ENCODE measurements around the gene ABTB2. TPM values are rescaled to one million over a fixed set of nuclear protein-coding genes. Genes with fewer than 3 reads are reported as not detected.

The ABTB2 gene
- total RNA-seq, 3 donors from 2014 or later = 7.7 to 9.0 (median 8.6) TPM

DNA sequence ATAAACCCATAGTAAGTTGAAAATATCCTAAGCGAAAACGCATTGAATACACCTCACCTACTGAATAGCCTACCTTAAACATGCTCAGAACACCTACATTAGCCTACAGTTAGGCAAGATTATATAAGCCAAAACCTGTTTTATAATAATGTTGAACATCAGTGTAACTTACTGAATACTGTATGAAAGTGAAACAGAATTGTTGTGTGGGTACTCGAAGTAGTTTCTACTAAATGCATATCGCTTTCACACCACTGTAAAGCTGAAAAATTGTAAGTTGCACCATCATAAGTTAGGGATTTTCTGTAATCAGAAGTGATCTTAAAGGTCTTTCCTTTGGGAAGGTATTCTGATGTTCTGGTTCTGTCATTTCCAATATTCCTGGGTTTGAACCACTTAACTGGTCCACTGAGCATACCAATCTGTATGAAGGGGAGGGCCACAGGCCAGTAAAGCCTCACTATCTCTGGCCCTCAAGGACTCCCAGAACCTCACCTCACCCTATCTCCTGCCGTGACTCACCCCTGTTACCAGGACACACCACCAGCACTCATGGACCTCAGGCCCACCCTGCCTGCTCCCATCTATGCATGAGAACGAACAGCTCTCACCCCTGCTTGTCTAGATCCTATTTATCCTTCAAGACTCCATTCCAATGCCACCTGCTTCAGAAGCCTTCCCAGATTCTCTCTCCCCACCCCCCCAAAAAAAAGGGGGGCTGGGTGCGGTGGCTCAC lies 182.4 kb downstream of the ABTB2 start:
- no peak overlapping the region for H3K4me3 Mint-ChIP-seq
- no peaks in the 10 kb centered on the region for H3K36me3 Mint-ChIP-seq (ENCODE audit: insufficient read depth)
- H3K4me1 Mint-ChIP-seq (ENCODE audit: low read depth) = peaks cover 8% of the 10 kb centered on the region
- no peak for DNase-seq
- no peak for ATAC-seq
- H3K27me3 Mint-ChIP-seq (ENCODE audit: low read depth) = peaks cover 3% of the 10 kb centered on the region
- H3K9me3 Mint-ChIP-seq = no peaks in the 10 kb centered on the region

DNA sequence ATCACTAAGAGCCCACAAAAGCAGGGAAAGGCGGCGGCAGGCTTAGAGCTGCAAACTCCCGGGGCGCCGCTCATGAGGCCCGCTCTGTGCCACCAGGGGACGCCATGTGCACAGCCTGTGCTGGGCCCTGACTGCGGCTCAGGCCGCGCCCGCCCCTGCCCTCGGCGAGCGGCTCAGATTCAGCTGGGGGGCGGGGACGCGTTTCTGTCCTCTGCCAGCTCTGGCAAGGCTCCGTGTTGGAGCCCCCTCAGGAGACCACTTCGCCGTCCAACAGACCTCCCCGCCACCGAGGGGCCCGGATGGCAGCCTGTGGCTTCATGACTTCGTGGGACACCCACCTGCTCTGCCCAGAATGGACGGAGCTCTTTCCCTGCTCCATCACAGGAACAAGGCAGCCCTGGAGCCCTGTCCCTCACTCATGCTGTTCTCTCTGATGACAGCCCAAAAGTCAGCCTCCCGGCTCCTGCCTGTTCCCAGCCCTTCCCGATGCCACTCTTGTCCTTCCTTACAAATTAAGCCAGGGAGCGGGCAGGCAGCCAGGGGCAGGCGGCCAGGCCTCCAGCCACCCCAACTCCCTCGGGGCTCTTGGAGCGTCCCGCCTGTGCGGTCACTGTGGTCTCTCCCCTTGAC lies 183.3 kb downstream of the ABTB2 start:
- Mint-ChIP-seq H3K36me3 (ENCODE audit: insufficient read depth) (no peaks in the 10 kb centered on the region), H3K4me1 (ENCODE audit: low read depth) (peaks cover 8% of the 10 kb centered on the region), H3K9me3 (no peaks in the 10 kb centered on the region), H3K4me3 (peak overlapping the region; percentile 47), H3K27me3 (ENCODE audit: low read depth) (peaks cover 5% of the 10 kb centered on the region)
- DNase-seq (peak; percentile 82), ATAC-seq (peak; percentile 99)

DNA sequence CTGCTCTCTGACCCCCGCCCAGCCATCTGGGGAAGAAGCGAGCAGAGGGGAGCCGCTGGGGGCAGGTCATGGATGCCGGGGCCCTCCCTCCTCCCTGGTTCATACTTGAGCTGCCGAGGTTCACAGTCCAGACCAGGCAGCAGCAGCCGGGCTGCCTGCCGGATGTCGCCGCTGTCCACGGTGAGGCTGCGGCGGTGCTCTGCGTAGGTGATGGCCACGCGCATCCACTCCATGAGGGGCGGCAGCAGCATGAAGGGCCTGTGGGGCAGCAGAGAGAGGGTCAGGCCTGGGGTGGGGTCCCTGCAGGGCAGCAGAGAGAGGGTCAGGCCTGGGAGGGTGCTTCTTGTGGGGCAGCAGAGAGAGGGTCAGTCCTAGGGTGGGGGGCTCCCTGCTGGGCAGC lies 184.8 kb downstream of the ABTB2 start:
- Mint-ChIP-seq H3K36me3 (ENCODE audit: insufficient read depth) (no peaks in the 10 kb centered on the region), H3K9me3 (no peaks in the 10 kb centered on the region), H3K4me3 (no peak overlapping the region), H3K4me1 (ENCODE audit: low read depth) (peaks cover 8% of the 10 kb centered on the region), H3K27me3 (ENCODE audit: low read depth) (peaks cover 5% of the 10 kb centered on the region)
- DNase-seq = no peak
- no peak for ATAC-seq

DNA sequence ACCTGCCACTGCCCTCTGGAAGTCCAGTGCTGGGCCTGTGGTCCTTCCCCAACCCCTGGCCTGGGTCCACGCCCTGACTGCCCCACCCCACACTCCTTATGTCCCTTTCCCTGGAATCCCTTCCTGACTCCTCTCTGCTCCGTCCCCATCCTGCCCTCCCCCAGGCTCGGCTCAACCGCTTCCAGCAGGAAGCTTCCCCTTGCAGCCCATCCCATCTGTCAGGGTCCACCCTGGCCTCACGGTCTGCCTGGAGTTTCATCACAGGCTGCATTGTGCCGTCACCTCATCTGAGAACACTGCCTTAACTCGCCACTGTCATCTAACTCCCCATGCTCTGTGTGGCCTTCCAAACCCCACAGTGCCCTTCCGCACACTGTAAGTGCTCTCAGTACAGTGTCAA lies 188.1 kb downstream of the ABTB2 start:
- Mint-ChIP-seq H3K27me3 (ENCODE audit: low read depth) (peaks cover 3% of the 10 kb centered on the region), H3K4me1 (ENCODE audit: low read depth) (peaks cover 4% of the 10 kb centered on the region), H3K4me3 (no peak overlapping the region), H3K9me3 (no peaks in the 10 kb centered on the region), H3K36me3 (ENCODE audit: insufficient read depth) (no peaks in the 10 kb centered on the region)
- DNase-seq = no peak
- no peak for ATAC-seq

DNA sequence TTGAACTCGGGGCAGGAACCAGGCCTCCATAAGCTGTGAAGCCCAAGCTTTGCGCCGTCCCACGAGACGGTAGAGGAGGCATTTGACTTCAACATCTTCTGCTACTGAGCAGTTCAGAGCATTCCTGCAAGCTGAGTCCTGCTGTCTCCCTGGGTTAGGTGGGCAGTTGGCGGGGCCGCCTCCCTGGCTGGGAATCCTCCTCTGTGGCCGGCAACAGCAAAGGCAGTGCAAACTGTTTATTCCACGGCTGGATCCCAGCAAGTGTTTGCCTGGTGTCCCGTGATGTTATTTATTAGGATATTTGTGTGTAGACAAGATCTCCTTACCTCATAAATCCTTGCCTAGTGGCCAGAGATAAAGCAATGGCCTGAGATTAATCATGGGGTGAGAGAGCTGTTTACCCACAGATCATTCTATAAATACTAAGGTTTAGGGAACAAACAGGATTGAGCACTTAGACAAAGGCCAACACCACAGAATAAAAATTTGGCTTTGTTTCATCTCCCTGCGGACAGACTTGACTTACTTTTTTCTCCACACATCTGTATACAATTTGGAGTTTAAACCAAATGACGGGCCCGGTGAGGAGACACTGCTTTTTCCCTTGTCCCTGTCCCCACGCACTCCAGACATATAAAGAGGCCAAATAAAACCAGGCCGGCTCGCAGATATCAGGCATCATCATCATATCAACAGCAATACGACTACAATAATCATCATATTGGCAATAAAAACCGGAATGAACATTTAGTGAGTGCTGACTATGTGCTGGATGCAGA lies 189.0 kb downstream of the ABTB2 start:
- ATAC-seq = no peak
- H3K9me3 Mint-ChIP-seq = no peaks in the 10 kb centered on the region
- H3K4me1 Mint-ChIP-seq (ENCODE audit: low read depth) = peaks cover 2% of the 10 kb centered on the region
- H3K27me3 Mint-ChIP-seq (ENCODE audit: low read depth) = peaks cover 4% of the 10 kb centered on the region
- no peaks in the 10 kb centered on the region for H3K36me3 Mint-ChIP-seq (ENCODE audit: insufficient read depth)
- DNase-seq = no peak
- H3K4me3 Mint-ChIP-seq = no peak overlapping the region

DNA sequence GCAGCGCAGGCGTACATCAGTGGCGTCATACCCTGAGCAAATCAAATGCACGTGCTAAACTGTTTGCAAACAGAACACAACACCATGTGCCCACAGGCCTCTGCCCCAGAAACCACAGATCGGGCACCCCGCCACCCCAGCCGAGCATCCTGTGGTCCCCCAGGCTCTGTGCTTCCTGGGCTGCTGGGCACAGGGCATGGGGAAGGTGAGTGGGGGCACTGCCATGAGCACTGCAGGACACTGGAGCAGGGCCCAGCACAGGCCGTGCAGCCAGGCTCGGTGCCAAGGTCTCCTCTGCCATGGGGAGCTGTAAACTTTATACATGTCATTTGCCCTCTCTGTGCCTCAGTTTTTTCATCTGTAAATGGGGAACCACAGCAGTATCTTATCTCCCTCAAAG lies 189.8 kb downstream of the ABTB2 start:
- no peak for DNase-seq
- H3K4me1 Mint-ChIP-seq (ENCODE audit: low read depth) = no peaks in the 10 kb centered on the region
- ATAC-seq = no peak
- H3K4me3 Mint-ChIP-seq = no peak overlapping the region
- H3K36me3 Mint-ChIP-seq (ENCODE audit: insufficient read depth) = no peaks in the 10 kb centered on the region
- H3K27me3 Mint-ChIP-seq (ENCODE audit: low read depth) = peaks cover 4% of the 10 kb centered on the region
- no peaks in the 10 kb centered on the region for H3K9me3 Mint-ChIP-seq

DNA sequence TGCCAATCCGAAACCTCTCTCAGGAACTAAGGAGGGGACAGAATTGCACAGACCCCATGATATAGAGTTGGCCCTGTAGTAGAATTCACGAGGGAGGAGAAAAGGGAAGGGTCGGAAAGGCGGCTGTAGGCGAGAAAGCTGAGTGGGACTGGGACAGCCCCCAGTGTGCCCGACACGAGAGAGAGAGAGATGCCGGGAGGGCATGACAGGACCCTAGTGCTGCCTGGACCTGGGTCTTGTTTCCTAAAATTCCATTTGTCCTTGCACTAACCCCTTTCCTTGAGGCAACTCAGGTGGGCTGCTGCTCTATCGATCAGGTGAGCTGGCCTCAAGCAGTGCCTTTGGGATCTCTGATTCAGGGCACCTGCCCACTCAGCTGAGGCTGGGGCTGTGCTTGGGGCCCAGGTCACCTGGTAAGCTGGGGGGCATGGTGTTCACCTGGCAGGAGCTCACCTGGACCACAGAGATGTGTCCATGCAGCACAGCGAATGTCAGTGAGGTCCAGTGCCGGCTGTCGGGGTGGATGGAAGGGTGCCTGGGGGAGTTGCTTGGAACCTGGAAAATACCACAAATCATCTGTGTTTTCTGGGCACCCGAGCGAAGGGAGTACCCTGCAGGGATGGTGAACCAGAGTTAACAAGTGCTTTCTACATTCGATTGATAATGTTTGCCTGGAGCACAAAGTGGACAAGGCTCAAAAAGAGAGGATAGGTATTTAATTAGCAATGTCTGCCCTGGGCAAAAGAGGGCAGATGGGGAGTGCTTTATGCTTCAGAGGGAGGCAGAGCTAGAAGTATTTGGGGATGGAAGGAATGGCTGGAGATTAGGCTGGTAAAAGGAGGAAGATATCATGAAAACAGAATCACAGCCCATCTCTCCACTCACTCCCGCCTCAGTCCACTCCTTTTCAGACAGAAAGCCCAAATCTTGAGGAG lies 190.7 kb downstream of the ABTB2 start:
- no peak overlapping the region for H3K4me3 Mint-ChIP-seq
- H3K9me3 Mint-ChIP-seq = no peaks in the 10 kb centered on the region
- no peaks in the 10 kb centered on the region for H3K36me3 Mint-ChIP-seq (ENCODE audit: insufficient read depth)
- H3K27me3 Mint-ChIP-seq (ENCODE audit: low read depth) = peaks cover 4% of the 10 kb centered on the region
- no peak for DNase-seq
- no peaks in the 10 kb centered on the region for H3K4me1 Mint-ChIP-seq (ENCODE audit: low read depth)
- no peak for ATAC-seq

DNA sequence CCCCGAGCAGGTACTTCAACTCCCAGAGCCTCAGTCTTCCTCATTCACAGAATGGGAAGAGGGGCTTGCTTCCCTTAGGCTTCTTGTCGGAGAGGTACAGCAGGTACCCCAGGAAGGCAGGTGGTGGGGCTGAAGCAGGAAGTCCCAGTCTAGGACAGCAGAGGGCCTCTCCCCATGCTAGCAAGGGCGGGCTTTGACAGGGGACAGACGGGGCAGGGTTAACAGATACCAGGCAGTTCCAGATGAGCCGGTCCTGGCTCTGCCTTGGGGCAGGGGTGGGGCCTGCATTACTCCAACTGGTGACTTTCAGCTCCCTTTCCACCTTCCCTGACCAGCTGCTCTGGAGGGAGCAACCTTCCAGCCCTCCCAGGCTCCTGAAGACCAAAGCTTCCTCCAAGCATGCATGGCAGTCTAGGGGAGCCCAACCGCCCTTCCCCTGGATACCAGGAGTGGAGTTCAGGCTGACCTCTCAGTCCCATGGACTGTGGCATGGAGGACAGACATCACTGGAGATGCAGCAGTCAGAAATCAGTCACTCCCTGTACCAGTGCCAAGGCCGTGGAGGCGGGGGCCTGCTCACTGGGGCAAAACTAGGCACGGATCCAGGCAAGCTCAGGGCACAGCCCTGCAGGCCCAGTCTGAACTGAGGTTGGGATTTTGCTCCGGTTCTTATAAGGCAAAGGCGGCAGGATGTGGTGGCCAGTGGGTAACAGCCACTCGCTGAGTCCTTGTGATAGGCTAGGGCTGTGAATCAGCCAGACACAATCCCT lies 191.8 kb downstream of the ABTB2 start:
- H3K9me3 Mint-ChIP-seq = no peaks in the 10 kb centered on the region
- ATAC-seq (no peak), DNase-seq (no peak)
- H3K36me3 Mint-ChIP-seq (ENCODE audit: insufficient read depth) = no peaks in the 10 kb centered on the region
- H3K27me3 Mint-ChIP-seq (ENCODE audit: low read depth) = peaks cover 4% of the 10 kb centered on the region
- peaks cover 3% of the 10 kb centered on the region for H3K4me1 Mint-ChIP-seq (ENCODE audit: low read depth)
- no peak overlapping the region for H3K4me3 Mint-ChIP-seq

DNA sequence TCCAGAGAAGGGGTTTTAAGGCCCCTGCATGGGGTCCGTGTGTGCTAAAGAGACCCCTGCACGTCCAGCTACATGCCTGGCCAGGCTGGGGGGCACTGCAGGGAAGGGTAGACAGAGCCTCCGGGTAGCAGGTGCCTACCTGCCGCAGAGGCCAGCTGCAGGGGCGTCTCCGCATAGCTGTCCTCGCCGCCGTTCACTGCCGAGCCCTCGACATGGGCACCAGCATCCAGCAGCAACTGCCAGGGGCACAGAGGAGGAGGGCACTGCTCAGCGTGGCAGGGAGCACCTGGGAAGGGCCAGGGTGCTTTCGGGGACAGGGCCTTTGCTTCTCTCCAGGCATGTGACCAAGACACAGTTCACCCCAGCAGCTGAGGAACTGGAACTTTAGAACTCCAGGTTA lies 192.7 kb downstream of the ABTB2 start:
- H3K4me1 Mint-ChIP-seq (ENCODE audit: low read depth) = peaks cover 3% of the 10 kb centered on the region
- ATAC-seq (no peak), DNase-seq (no peak)
- no peaks in the 10 kb centered on the region for H3K9me3 Mint-ChIP-seq
- peaks cover 2% of the 10 kb centered on the region for H3K27me3 Mint-ChIP-seq (ENCODE audit: low read depth)
- H3K36me3 Mint-ChIP-seq (ENCODE audit: insufficient read depth) = no peaks in the 10 kb centered on the region
- no peak overlapping the region for H3K4me3 Mint-ChIP-seq

DNA sequence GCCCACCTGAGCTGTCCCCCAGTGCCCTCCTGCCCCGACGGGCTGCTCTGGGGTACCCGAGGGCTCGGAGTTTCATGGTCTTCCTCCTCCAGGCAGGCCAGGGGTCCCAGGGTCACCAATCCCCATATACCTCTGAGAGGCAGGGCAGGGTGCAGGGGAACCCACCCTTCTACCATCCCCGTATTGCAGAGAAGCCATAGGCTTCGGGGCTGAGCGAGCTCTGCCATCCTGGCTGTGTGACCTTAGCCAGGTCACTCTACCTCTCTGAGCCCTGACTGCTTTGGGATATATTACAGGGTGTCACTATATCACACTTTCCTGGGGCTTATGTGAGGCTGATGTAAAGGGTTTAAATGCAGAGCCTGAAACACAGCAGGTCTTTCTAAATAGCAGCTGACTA lies 195.0 kb downstream of the ABTB2 start:
- no peaks in the 10 kb centered on the region for H3K9me3 Mint-ChIP-seq
- no peak overlapping the region for H3K4me3 Mint-ChIP-seq
- peaks cover 2% of the 10 kb centered on the region for H3K27me3 Mint-ChIP-seq (ENCODE audit: low read depth)
- no peak for ATAC-seq
- no peaks in the 10 kb centered on the region for H3K36me3 Mint-ChIP-seq (ENCODE audit: insufficient read depth)
- peaks cover 7% of the 10 kb centered on the region for H3K4me1 Mint-ChIP-seq (ENCODE audit: low read depth)
- DNase-seq = no peak

DNA sequence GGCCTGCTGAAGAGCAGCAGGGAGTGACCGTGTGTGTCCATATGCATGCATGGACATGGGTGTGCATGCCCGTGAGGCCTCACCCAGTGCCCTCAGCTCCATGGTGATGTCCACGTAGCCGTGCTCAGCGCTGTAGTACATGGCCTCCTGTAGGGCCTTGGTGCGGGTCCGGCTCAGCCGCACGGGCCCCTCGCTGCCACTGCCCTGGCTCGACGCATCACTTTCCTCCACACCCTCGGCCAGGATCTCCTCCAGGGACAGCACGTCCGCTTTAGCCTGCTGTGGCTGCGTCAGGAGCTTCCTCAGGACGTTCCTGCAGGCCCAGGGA lies 195.4 kb downstream of the ABTB2 start:
- Mint-ChIP-seq H3K4me3 (no peak overlapping the region), H3K4me1 (ENCODE audit: low read depth) (peaks cover 7% of the 10 kb centered on the region), H3K36me3 (ENCODE audit: insufficient read depth) (peaks cover 1% of the 10 kb centered on the region), H3K27me3 (ENCODE audit: low read depth) (peaks cover 2% of the 10 kb centered on the region), H3K9me3 (no peaks in the 10 kb centered on the region)
- DNase-seq = no peak
- ATAC-seq = no peak

DNA sequence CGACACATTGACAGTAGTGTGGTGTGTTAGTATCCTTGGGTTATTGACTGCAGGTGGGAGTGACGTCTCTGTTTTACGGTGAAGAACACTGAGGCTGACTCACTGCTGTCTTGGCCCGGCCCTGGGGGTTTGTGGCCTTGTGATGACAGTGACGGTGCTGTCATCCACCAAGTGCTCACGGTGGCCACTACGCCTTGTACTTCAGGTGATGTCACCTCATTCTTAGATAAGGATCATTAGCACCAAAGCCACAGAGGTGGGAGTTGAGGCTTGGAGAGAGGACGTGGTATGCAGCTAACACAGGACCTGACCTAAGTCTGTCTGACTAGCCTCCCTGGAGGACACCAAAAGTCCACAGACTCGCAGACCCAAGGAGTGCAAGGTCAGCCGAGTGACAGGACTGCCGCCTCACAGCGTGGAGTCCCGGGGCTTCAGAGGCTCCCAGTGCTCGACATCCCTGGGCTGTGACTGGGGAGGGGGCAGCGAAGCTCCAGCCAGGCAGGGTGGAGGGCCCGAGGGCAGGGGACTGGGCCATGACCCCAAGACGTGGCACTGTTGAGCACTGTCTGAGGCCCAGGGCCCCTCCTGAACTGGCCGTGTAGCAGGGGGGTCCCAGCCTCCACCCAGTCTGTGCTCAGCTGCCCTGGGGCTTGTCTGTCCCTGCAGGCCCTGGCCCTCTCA lies 195.9 kb downstream of the ABTB2 start:
- peaks cover 2% of the 10 kb centered on the region for H3K27me3 Mint-ChIP-seq (ENCODE audit: low read depth)
- ATAC-seq (peak; percentile 76 to 86), DNase-seq (peak; percentile 33)
- no peak overlapping the region for H3K4me3 Mint-ChIP-seq
- H3K4me1 Mint-ChIP-seq (ENCODE audit: low read depth) = peaks cover 7% of the 10 kb centered on the region
- no peaks in the 10 kb centered on the region for H3K9me3 Mint-ChIP-seq
- H3K36me3 Mint-ChIP-seq (ENCODE audit: insufficient read depth) = peaks cover 1% of the 10 kb centered on the region

DNA sequence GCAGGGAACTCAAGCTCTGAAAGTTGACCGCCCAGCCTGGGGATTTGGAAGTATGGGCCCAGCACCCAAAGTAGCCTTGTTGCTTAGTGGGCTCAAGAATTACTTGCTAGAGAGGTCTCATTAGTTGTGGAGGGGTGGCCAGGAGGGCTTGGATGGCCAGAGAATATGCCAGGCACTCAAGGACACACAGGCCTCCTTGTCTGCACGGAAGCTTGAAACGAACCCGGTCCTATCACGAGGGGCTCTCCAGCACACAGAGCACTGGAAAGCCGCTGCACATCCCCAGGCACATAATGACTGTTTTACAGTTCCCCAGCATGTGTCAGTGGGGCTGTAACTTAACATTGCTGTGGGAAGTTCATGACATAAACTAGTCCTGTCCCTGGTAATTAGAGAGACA lies 196.4 kb downstream of the ABTB2 start:
- ATAC-seq (no peak), DNase-seq (no peak)
- peaks cover 1% of the 10 kb centered on the region for H3K36me3 Mint-ChIP-seq (ENCODE audit: insufficient read depth)
- no peaks in the 10 kb centered on the region for H3K9me3 Mint-ChIP-seq
- H3K4me1 Mint-ChIP-seq (ENCODE audit: low read depth) = peaks cover 7% of the 10 kb centered on the region
- H3K4me3 Mint-ChIP-seq = no peak overlapping the region
- peaks cover 2% of the 10 kb centered on the region for H3K27me3 Mint-ChIP-seq (ENCODE audit: low read depth)

All from activated T-cell treated with anti-CD3 and anti-CD28 coated beads, Interleukin-2, amount 50 U/mL, for 4 hours (primary cell).